EH (cell line): Measurements from ENCODE around the gene TOR4A.

ENCODE experiments used
- DNase-seq: peaks from one replicate; pipeline ENCODE4 v3.0.0-alpha.2; 2015; ENCODE audit warnings: low read depth

The TOR4A gene

DNA sequence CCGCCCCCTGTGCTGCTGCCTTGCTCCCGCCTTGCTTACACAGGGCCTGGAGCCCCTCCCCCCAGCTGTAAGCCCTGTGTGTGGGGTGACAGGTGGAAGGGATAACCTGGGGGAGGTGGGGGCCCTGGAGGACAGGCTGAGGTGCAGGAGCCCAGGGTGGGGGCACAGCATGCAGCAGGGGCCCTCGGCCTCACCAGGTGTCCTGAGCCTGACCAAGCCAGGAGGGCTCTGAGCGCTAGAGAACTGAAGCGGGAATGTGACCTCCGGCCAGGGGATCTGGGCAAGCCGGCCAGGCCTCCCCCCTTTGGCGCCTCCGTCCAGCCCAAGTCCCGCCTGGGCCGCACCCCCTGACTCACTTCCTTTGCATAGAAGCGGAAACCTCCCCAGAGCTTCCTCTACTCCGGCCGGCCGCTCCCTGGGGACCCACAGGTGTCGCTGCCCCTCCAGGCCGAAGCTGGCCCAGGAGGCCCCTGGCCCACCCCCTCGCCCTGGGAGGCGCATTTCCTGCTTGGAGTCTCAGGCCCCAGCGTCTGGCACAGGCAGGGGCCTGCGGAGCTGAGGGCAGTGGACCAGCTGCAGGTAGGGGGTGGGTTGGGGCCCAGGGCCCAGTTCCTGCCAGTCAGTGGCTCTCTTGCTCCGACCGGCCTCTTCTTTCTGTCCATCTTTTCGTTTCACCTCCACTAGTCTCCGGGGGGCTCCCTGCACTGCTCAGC lies at the start of gene TOR4A:
Gene TOR4A (plus strand): TSS at position 398 of the 713 bp plus-strand sequence. CDS start 964 bp downstream, outside the sequence.
- peak; percentile 91 for DNase-seq

DNA sequence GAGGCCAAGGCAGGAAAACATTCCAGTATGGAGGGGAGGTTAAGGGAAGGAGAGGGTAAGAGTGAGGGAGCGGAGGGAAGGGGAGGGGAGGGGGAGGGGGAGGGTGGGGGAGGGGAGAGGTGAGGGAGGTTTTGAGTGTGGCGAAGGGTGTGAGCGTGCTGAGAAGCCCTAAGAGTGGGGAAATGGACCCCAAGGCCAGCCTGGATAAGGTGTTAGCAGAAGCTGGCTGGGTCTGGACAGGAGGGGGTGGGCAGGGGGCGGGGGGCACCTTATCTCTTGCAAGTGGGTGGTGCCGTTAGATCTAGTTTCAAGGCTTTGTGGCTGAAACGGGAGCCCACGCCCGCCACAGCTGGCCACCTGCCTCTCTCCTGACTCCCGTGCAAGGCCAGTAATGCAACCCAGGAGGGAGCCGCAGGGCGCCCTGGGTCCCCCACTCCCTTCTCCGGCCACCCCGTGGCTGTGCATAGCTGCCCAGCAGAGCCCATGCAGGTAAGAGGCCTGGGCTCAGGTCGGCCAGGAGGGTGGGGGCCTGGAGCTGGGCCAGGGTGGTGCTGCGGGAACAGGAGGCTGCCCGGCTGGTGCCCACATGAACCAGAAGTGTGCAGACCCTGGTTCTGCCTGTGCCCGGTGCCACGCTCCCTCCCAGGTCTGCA lies 49.5 kb upstream of the TOR4A start:
- DNase-seq, result no peak

- no peak for DNase-seq
These were observed 49.0 kb upstream of the TOR4A start for GRCh38 chr9:137228506-137228967.

DNA sequence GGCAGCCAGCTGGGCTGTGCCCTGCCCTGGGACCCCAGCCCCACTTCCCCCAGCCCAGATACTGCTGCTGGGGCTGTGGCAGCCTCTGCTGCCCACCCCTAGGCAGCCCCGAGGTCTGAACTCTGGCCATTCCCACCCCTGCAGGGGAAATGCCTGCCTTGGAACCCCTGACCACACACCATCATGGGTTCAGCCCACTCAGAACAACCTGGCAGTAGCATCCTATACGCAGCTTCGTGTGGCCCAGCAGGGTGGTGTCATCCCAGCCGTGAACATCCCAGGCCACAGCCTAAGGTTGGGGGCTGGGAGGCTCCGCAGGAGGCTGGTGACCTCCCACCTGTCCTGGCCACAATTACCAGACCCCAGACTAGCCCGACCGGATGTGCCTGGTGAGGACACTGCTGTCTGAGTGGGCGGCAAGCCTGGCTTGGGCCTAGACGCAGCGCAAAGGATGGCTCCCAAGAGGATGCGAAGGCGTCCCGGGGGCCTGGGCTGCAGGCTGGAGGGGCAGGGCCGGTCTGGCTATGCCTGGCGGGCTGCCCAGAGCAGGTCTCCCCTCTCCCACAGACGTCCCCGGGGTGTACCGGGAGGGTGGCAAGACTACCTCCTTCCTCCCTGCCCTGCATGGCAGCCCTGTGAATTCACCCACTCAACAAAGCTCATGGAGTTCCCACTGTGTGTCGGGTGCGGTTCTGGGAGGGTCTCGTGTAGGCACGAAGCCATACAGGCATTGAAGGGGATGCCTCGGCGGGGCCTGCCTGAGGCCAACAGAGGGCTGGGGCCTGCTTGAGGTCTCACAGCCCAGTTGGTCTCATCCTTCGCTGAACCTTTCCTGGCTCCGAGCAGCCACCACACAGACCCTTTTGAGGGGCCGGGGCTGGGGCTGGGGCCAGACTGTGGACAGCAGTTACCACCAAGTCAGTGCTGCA lies 48.3 kb upstream of the TOR4A start:
- DNase-seq, result no peak

DNA sequence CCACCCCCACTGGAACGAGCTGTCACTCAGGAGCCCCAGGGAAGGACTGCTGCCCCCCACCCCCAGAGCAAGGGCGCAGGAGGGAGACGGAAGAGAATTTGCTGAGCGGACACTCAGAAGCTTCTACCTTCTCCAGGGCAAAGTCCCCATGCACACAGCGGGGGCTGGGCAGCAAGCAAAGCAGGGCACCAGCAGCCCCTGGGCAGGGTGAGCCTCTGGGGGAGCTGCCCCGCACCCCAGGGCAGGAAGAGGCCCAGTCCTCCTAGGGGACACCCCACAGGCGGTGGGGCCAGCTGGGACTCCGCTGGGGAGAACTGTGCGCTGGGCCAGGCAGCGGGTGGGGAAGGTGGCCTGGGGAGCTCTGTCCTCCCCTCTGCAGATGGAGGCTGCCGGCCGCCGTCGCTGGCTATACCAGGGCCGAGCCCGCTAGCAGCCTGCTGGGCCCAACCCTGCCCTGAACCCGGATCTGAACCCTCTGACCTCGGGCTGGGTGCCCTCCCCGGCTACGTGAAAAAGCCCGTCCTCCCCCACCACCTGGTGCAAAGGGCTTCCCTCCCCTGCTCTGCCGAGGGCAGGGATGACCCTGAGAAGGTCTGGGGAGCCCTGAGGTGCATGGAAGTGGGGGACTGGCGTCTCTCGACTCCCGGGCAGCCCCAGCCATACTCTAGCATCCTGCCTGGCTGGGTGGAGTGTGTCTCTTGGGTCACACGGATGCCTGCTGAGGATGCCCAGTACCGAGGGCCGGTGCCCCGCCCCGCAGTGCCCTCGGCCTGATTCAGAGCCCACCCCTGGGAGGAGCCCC lies 47.4 kb upstream of the TOR4A start:
- no peak for DNase-seq

- no peak for DNase-seq
These were observed 46.7 kb upstream of the TOR4A start, which contains the start of gene SLC34A3 for GRCh38 chr9:137230705-137231371. Gene SLC34A3, plus strand, starts transcription at chr9:137230901. Its CDS starts 802 bp downstream, at chr9:137231703.

- no peak for DNase-seq
These were observed 46.0 kb upstream of the TOR4A start for GRCh38 chr9:137231372-137232039.

DNA sequence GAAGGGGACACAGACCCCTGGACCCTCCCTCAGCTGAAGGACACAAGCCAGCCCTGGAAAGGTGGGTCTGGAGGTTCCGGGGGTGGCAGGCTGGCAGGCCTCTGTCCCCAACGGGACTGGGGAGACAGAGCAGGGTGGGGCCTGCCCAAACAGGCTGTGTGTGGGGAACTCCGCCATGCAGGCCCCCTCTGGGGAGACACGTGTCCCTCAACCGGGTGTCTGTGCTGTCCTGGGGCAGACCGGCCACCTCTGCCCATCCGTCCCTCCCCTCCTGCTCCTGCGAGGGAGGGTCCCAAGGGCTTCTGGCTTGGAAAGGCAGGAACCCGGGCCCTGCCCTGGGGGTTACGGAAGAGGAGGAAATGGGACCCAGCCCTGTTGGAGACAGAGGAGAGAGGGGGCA lies 45.4 kb upstream of the TOR4A start:
- DNase-seq, result no peak

GRCh38 chr9:137232510-137232909 lies 45.0 kb upstream of the TOR4A start:
- DNase-seq, result no peak

- no peak for DNase-seq
These were observed 44.2 kb upstream of the TOR4A start for GRCh38 chr9:137233143-137233980.

GRCh38 chr9:137234055-137234697 lies 43.4 kb upstream of the TOR4A start:
- DNase-seq, result no peak

GRCh38 chr9:137234758-137235423 lies 42.6 kb upstream of the TOR4A start:
- DNase-seq, result no peak

DNA sequence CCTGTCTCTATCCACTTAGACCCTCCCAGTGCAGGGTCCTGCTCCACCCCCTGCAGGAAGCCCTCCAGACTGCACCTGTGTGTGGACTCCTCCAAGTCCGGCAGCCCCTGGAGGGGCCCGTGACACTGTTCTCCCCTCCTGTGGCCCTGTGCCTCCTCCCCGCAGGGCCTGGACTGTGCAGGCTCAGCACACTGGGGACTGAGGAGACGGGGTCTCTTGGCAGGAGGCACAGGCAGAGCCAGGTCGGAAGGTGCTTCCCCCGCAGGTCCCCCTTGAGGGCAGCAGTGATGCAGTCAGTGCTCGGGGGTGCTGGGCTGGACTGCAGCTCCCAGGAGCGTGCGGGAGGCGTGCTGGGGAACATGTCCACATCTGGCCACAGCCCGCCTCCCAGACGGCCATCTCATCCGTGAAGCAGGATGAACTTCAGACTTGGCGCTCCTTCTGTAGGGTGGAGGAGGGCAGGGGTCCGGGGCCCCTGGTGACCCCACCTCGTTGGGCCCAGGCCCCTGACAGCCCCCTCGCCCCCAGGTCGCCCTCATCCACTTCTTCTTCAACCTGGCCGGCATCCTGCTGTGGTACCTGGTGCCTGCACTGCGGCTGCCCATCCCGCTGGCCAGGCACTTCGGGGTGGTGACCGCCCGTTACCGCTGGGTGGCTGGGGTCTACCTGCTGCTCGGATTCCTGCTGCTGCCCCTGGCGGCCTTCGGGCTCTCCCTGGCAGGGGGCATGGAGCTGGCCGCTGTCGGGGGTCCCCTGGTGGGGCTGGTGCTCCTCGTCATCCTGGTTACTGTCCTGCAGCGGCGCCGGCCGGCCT lies 41.9 kb upstream of the TOR4A start:
- no peak for DNase-seq

DNA sequence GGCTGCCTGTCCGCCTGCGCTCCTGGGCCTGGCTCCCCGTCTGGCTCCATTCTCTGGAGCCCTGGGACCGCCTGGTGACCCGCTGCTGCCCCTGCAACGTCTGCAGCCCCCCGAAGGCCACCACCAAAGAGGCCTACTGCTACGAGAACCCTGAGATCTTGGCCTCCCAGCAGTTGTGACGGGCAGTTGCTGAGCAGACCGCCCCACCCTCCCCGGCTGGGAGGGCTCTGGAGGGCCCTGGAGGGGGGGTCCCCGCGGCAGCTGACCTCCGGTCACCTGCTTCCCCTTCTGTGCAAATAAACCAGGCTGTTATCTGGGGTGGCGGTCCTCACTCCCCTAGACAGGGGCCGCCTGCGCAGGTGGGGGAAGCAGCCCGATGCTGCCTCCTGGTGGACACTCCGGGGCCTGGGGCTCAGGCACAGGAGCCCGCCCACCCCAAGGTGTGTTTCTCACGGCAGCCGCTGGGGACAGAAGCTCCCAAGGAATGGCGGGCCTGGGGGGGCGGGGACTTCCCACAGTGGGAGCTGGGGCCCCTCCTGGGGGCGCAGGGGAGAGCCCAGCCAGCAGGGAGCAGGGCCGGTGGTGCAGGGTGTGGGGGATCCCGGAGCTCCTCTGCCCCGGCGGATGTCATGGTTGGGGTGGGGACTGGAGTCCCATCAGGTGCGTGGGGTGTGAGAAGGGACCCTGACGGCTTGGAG lies 41.1 kb upstream of the TOR4A start:
- DNase-seq, result peak; percentile 77

DNA sequence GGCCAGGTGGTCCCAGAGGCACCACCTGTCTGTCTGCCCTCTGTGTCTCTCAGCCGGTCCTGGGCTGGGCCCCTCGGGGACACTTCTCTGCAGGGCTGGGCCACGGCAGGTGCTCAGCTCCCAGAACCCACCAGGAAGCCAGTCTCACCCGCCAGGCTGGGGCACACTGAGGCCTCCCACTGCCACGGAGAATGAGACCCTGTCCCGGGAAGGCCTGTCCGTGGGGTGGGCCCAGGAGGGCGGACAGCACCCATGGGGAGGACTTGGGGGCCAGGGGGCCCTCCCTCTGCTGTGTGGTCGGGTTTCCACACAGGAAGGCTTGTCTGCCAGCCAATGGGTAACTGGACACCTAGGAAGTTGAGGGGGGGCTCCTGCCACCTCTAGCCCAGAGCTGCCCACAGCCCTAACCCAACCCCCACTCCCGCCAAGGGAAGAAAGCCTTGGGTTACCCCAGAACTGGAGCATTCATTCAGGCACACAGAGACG lies 40.5 kb upstream of the TOR4A start:
- DNase-seq, result no peak
